AG10803 (cell line): ENCODE data around the gene NAGLU.
A peak's percentile ranks its signal among the peaks of the same experiment; 100 is the strongest.

Experiments
- DNase-seq: peaks from one replicate; pipeline ENCODE4 v3.0.0; 2010; ENCODE audit warnings: low read depth
- H3K4me3 ChIP-seq: 2 replicates; pipeline ENCODE4 v1.5.1; 2011; ENCODE audit warnings: mild to moderate bottlenecking, low read length, control low read depth
- CTCF ChIP-seq: conservative IDR thresholded peaks from 2 replicates; pipeline ENCODE4 v1.5.1; 2011; ENCODE audit warnings: mild to moderate bottlenecking, low read length, control low read depth, inconsistent platforms

The NAGLU gene

GRCh38 chr17:42562388-42563142 lies 26.5 kb downstream of the NAGLU start:
- DNase-seq = peak; percentile 25
- TF ChIP-seq CTCF = no peak
- peak overlapping the region; percentile 95 for H3K4me3 ChIP-seq

GRCh38 chr17:42563143-42563509 lies 27.1 kb downstream of the NAGLU start:
- H3K4me3 ChIP-seq = peak overlapping the region; percentile 95
- no peak for TF ChIP-seq CTCF
- DNase-seq = no peak

GRCh38 chr17:42563543-42563942 lies 27.5 kb downstream of the NAGLU start:
- TF ChIP-seq CTCF = no peak
- H3K4me3 ChIP-seq = peak overlapping the region; percentile 95
- no peak for DNase-seq

GRCh38 chr17:42563950-42564349 lies 27.9 kb downstream of the NAGLU start:
- H3K4me3 ChIP-seq = peak overlapping the region; percentile 3; the same call in 1 of the 2 replicates
- no peak for TF ChIP-seq CTCF
- no peak for DNase-seq

- no peak overlapping the region for H3K4me3 ChIP-seq
- no peak for DNase-seq
- no peak for TF ChIP-seq CTCF
Measured at GRCh38 chr17:42564815-42565522, 28.9 kb downstream of the NAGLU start.

GRCh38 chr17:42565523-42566214 lies 29.6 kb downstream of the NAGLU start:
- H3K4me3 ChIP-seq = no peak overlapping the region
- no peak for TF ChIP-seq CTCF
- DNase-seq = no peak
